GM10266 (cell line): ENCODE results near the gene GP1BB.

Experiments
- DNase-seq: peaks from one replicate; pipeline ENCODE4 v3.0.0; 2012; ENCODE audit errors: extremely low spot score
- CTCF ChIP-seq: IDR thresholded peaks from 2 replicates; pipeline ENCODE4 v1.5.1; 2012; ENCODE audit warnings: mild to moderate bottlenecking, low read depth; ENCODE audit not compliant: control insufficient read depth, insufficient read depth; ENCODE audit errors: missing control alignments

Gene GP1BB

GRCh38 chr22:19760058-19760950, 37.0 kb downstream of the GP1BB start, which contains the start of gene TBX1:
TBX1 (plus strand) TSS chr22:19760778; CDS start chr22:19760844, 66 bp downstream.
- TF ChIP-seq CTCF, result no peak
- DNase-seq, result no peak

- TF ChIP-seq CTCF, result no peak
- DNase-seq, result peak; percentile 57
These were observed 37.8 kb downstream of the GP1BB start for GRCh38 chr22:19760951-19761724.

- TF ChIP-seq CTCF, result no peak
- DNase-seq, result no peak
These were observed 38.6 kb downstream of the GP1BB start for GRCh38 chr22:19761725-19762567.

GRCh38 chr22:19762568-19763457, 39.5 kb downstream of the GP1BB start:
- TF ChIP-seq CTCF, result no peak
- no peak for DNase-seq

GRCh38 chr22:19763458-19764298, 40.3 kb downstream of the GP1BB start:
- no peak for DNase-seq
- TF ChIP-seq CTCF, result no peak
